Naive thymus-derived CD8-positive, alpha-beta T cell (primary cell): Measurements from ENCODE around the gene BIRC6. TPM values are rescaled to one million over a fixed set of nuclear protein-coding genes. Genes with fewer than 3 reads are reported as not detected.

Experiments
- ATAC-seq, 2 donors: fragments of 150-1000 bp; cut with Tn5 transposase in 1 of 2; sonication (Bioruptor Pico), chemical (Tn5 transposase) in 1 of 2; 1 replicate in 1 of 2; 2 replicates in 1 of 2; pipeline ENCODE4 v1.10.0; 2021; ENCODE audit warnings: mild to moderate bottlenecking in 2 of 2, moderate library complexity in 2 of 2
- POLR2A ChIA-PET: fragments of 350-600 bp; sonication (Branson Sonifier 250); formaldehyde crosslinking; loops from one replicate; lab custom pipeline; 2021; ENCODE audit warnings: antibody characterized with exemption; lab: Charles Lee
- DNase-seq, 10 donors: peaks; one replicate each; pipeline versions ENCODE4 v3.0.0 to v3.0.0-alpha.2; 2020 to 2022
- H3K27ac Mint-ChIP-seq, 10 donors: one replicate each; pipeline ENCODE4 v1.8.0; 2020 to 2022; ENCODE audit warnings: mild to moderate bottlenecking in 10 of 10, mixed read lengths in 10 of 10, moderate library complexity in 4 of 10, inconsistent platforms in 1 of 10
- H3K27me3 Mint-ChIP-seq, 5 donors: one replicate each; pipeline ENCODE4 v1.8.0; 2021 to 2022; ENCODE audit warnings: mixed read lengths in 5 of 5
- H3K36me3 Mint-ChIP-seq, 3 donors: one replicate each; pipeline ENCODE4 v1.8.0; 2020 to 2022; ENCODE audit warnings: mixed read lengths in 3 of 3, mild to moderate bottlenecking in 2 of 3, inconsistent platforms in 1 of 3
- H3K4me1 Mint-ChIP-seq, 4 donors: one replicate each; pipeline ENCODE4 v1.8.0; 2021 to 2022; ENCODE audit warnings: mixed read lengths in 4 of 4
- H3K4me3 Mint-ChIP-seq, 10 donors: one replicate each; pipeline ENCODE4 v1.8.0; 2020 to 2022; ENCODE audit warnings: mild to moderate bottlenecking in 10 of 10, mixed read lengths in 10 of 10, moderate library complexity in 6 of 10, inconsistent platforms in 1 of 10
- H3K9me3 Mint-ChIP-seq, 9 donors: one replicate each; pipeline ENCODE4 v1.8.0; 2020 to 2022; ENCODE audit warnings: mixed read lengths in 9 of 9, mild to moderate bottlenecking in 3 of 9, inconsistent platforms in 1 of 9, moderate library complexity in 1 of 9
- polyA plus RNA-seq, 3 donors: library from polyadenylated mRNA; unstranded; fragments of 300-500 nt; fragmentation: Illumina TruSeq; gene quantifications; one replicate each; pipeline ENCODE4 v1.2.3, GENCODE V29; 2021
- total RNA-seq, 8 experiments: library from RNA in 2 of 8; stranded (reverse) in 2 of 8; gene quantifications; one replicate each; pipeline ENCODE4 v1.2.3 and lab custom pipeline; 2021 to 2026

Gene BIRC6
- total and polyA plus RNA-seq, 5 experiments from 2014 or later = 17.9 to 137 (median 28.1) TPM

DNA sequence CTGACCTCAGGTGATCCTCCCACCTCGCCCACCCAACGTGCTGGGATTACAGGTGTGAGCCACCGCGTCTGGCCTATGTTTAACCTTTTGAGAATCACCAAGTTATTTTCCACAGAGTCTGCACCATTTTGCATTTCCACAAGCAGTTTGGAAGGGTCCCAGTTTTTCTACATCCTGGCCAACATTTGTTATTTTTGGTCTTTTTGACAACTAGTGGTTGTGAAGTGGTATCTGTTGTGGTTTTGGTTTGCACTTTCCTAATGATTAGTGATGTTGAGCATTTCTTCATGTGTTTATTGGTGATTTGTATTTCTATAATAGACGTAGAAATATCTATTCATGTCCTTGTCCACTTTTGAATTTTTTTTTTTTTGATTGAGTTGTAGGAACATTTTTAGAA is 67.9 kb downstream of the BIRC6 start:
- H3K4me1 Mint-ChIP-seq = peaks cover 33 to 69% (median 65%) of the 10 kb centered on the region in 4 donors
- POLR2A ChIA-PET = no interaction called here
- ATAC-seq = no peak
- peak overlapping the region in 4 of 10 donors; percentile 19 to 49 (median 40) for H3K27ac Mint-ChIP-seq
- H3K9me3 Mint-ChIP-seq = no peaks in the 10 kb centered on the region
- DNase-seq = no peak
- peak overlapping the region in 3 of 10 donors; percentile 12 to 24 (median 18) for H3K4me3 Mint-ChIP-seq
- H3K36me3 Mint-ChIP-seq = peaks cover 8 to 59% (median 22%) of the 10 kb centered on the region in 3 donors
- H3K27me3 Mint-ChIP-seq = no peaks in the 10 kb centered on the region

DNA sequence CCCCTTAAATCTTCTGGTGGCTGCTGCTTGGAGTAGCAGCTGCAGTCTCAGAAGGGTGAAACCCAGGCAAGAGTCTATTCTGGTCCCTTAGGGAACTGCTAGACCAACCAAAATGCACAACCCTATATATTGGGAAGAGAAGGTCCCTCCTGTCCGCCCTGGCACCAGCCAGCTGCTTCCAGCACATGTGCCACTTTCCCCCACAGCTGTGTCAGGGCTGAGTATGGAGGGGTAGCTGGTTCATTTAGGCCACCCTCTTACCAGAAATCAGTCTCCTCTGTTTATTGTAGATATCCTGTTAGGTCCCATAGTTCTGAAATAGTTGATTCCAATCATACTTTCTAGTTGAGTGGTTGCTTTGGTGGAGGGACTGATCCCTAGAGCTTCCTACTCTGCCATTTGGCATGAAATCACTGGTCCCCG is 68.9 kb downstream of the BIRC6 start:
- H3K4me3 Mint-ChIP-seq = peak overlapping the region in 6 of 10 donors; percentile 5 to 36 (median 16)
- no peak for DNase-seq
- no peaks in the 10 kb centered on the region for H3K27me3 Mint-ChIP-seq
- POLR2A ChIA-PET = no interaction called here
- peaks cover 8 to 58% (median 22%) of the 10 kb centered on the region in 3 donors for H3K36me3 Mint-ChIP-seq
- H3K4me1 Mint-ChIP-seq = peaks cover 30 to 62% (median 61%) of the 10 kb centered on the region in 4 donors
- no peak for ATAC-seq
- no peaks in the 10 kb centered on the region for H3K9me3 Mint-ChIP-seq
- H3K27ac Mint-ChIP-seq = peak overlapping the region in 7 of 10 donors; percentile 9 to 60 (median 33)

DNA sequence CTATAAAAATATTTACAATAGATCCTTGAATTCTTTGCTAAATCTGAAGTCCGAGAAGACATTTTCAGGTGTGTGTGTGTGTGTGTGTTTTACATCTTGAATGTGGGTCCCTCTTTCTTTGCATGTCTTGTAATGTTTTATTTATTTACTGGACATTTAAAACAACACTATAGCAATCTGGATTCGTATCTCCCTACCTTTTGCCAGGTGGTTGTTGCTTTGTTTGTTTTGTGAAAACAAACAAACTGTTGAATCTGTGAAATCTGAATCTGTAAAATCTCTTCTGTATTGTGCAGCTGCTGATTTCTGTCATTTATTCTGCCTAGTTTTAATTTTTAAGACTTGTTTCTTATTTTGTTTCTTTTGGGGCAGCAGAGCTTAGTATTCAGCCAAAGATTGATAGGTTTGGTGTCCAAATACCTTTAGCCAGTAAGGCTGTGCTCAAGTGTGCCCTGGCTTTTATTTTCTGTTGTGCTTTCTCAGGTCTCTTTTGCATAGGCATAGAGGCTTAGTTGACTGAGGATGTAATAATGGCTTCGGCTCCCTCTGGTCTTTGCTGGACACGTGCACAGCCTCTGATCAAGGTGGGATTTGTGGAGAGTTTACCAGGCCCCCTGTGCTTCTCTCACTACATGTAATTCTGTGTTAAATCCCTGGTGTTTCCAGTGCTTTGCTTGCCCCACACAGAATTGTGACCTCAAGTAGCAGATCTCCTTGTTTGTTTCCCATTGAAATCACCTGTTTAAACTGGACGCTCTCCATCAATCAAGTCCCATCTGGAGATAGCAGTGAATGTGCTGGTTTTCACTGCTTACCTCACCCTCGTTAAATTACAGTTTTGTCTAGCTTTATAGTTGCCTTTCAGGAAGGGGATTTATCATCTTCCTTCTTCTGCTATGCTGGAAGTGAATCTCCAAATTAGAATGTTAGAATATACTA is 71.1 kb downstream of the BIRC6 start:
- POLR2A ChIA-PET = no interaction called here
- ATAC-seq = no peak
- Mint-ChIP-seq H3K27ac (peak overlapping the region; percentile 4 to 68 (median 45)), H3K4me1 (peaks cover 28 to 48% (median 45%) of the 10 kb centered on the region in 4 donors), H3K36me3 (peaks cover 9 to 59% (median 12%) of the 10 kb centered on the region in 3 donors), H3K4me3 (no peak overlapping the region), H3K9me3 (no peaks in the 10 kb centered on the region), H3K27me3 (no peaks in the 10 kb centered on the region)
- no peak for DNase-seq

DNA sequence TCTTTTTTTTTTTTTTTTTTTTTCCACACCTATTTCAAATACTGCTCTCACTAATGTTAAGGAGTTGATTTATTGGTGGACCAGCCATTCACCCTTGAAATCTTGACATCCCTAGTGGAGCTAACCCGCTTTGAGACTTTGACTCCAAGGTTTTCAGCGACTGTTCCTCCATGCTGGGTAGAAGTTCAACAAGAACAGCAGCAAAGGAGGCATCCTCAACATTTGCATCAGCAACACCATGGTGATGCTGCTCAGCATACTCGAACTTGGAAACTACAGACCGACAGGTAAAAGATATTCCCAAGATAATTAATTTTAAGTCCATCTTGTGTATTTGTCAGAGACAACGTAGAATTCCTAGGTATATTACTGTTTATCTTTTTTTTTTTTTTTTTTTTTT is 74.0 kb downstream of the BIRC6 start:
- no peak for DNase-seq
- Mint-ChIP-seq H3K36me3 (peaks cover 9 to 65% (median 9%) of the 10 kb centered on the region in 3 donors), H3K9me3 (no peaks in the 10 kb centered on the region), H3K4me3 (no peak overlapping the region), H3K27ac (peak overlapping the region in 1 of 10 donors; percentile 33), H3K27me3 (no peaks in the 10 kb centered on the region), H3K4me1 (peaks cover 19 to 27% (median 25%) of the 10 kb centered on the region in 4 donors)
- POLR2A ChIA-PET = no interaction called here
- ATAC-seq = no peak

DNA sequence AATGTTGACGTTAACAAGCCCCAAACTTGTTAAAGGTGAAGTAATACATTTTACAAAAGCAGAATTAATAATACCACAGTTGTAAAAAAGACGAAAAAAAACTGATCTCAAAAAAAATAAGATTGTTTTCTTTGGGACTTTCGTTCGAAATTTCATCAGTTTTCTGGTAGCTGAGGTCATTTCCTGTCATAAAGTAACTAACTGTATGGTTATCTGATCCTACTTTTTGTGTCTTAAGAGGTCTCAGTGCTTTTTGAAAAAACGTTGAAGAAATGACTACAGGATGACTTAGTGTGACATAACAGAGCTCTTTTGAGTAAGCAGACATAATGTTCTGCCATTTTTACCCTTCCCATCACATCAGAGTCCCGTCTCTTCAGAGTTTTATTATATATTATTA is 79.3 kb downstream of the BIRC6 start:
- H3K27ac Mint-ChIP-seq = no peak overlapping the region
- H3K9me3 Mint-ChIP-seq = no peaks in the 10 kb centered on the region
- POLR2A ChIA-PET = no interaction called here
- no peak for ATAC-seq
- DNase-seq = no peak
- H3K36me3 Mint-ChIP-seq = peaks cover 8 to 91% (median 20%) of the 10 kb centered on the region in 3 donors
- no peaks in the 10 kb centered on the region for H3K27me3 Mint-ChIP-seq
- no peak overlapping the region for H3K4me3 Mint-ChIP-seq
- H3K4me1 Mint-ChIP-seq = peaks cover 0 to 9% (median 7%) of the 10 kb centered on the region in 4 donors

DNA sequence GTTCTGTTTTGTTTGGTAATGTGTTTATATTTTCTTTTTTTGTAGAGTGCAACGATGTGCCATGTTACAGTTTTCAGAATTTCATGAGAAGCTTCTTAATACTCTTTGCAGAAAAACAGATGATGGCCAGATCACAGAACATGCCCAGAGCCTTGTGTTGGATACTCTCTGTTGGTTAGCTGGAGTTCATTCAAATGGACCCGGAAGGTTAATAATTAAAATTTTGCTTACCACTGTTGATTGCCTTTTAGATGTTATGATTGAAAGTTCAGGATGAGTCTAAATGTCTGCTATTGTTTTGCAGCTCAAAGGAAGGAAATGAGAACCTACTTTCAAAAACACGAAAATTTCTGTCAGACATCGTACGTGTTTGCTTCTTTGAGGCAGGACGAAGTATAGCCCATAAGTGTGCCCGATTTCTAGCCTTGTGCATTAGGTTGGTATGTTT is 85.2 kb downstream of the BIRC6 start:
- peaks cover 0 to 4% (median 0%) of the 10 kb centered on the region in 4 donors for H3K4me1 Mint-ChIP-seq
- H3K4me3 Mint-ChIP-seq = no peak overlapping the region
- peaks cover 8 to 91% (median 36%) of the 10 kb centered on the region in 3 donors for H3K36me3 Mint-ChIP-seq
- DNase-seq (no peak), ATAC-seq (no peak)
- H3K27me3 Mint-ChIP-seq = no peaks in the 10 kb centered on the region
- H3K9me3 Mint-ChIP-seq = no peaks in the 10 kb centered on the region
- POLR2A ChIA-PET = no interaction called here
- peak overlapping the region in 1 of 10 donors; percentile 51 for H3K27ac Mint-ChIP-seq

DNA sequence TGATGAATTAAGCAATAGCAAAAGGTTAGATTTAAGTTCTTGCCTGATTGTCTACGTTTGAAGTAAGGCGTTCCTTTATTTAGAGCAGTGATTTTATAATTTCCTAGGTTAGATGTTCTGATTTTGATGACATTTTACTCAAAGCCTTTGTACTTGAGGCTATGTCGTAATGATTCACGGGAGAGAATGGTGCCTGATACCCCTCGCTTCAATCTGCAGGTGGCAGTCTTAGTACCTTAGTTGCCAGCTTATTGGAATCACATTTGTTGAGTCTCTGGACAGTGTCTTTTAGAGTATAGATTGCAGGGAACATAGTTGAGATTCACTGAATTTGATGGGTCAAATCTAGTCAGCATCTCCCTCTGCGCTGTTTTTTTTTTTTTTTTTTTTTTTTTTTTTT is 89.5 kb downstream of the BIRC6 start:
- Mint-ChIP-seq H3K27me3 (no peaks in the 10 kb centered on the region), H3K9me3 (no peaks in the 10 kb centered on the region), H3K27ac (peak overlapping the region in 2 of 10 donors; percentile 34 to 69), H3K4me1 (peaks cover 0 to 5% (median under 1%) of the 10 kb centered on the region in 4 donors), H3K36me3 (peaks cover 4 to 81% (median 38%) of the 10 kb centered on the region in 3 donors), H3K4me3 (no peak overlapping the region)
- DNase-seq (no peak), ATAC-seq (no peak)
- POLR2A ChIA-PET = no interaction called here

DNA sequence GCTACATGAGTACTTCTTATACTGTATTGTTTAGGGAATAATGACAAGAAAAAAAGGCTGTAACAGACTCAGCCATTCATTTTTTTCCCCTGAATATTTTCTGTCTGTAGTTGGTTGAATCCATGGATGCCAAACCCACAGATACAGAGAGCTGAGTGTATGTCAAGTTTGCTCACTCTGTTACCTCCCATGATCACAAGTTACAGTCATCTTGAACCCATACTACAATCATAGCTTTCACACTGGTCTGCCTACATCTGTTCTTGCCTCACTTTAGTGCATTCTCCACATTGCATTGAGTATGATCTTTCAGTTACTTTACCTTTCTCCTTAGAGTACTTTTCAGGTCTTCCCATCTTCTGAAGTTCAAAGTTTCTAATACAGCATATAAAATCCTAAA is 94.0 kb downstream of the BIRC6 start:
- POLR2A ChIA-PET = no interaction called here
- peaks cover 2 to 10% (median 7%) of the 10 kb centered on the region in 4 donors for H3K4me1 Mint-ChIP-seq
- no peak overlapping the region for H3K4me3 Mint-ChIP-seq
- H3K9me3 Mint-ChIP-seq = no peaks in the 10 kb centered on the region
- H3K27ac Mint-ChIP-seq = peak overlapping the region in 2 of 10 donors; percentile 12 to 16
- DNase-seq = no peak
- H3K27me3 Mint-ChIP-seq = no peaks in the 10 kb centered on the region
- H3K36me3 Mint-ChIP-seq = peaks cover 4 to 73% (median 23%) of the 10 kb centered on the region in 3 donors
- ATAC-seq = no peak

DNA sequence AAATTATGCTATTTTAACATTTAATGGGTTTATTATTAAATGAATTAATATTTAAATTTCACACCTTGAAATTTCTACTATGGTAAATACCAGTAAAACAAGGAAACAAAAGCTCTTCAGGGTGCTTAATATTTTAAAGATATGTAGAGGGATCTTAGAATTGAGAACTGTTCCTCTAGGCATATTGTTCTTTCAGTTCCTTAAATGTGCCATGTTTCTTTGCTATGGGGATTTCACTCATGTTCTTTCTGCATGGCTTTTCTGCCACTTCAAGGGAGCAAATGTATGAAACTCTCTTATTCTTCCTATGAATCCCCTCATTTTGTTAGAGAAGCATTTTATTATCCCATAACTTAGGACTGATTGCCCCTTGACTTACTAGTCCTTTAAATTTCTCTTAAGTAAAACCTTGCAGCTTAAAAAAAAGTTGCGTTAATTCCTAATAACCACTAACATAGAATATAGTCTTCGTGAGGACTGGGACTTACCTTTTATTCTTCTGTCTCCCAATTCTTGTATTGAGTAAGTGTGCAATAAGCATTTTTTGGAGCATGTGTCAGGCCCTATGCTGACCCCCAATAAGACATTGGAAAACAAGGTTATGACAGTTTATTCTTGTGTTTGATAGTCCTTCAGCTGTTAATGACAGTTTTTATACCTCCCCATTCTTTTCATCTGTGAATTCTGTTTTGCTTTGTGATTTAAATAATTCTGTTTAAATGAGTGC is 95.7 kb downstream of the BIRC6 start:
- DNase-seq (no peak), ATAC-seq (no peak)
- POLR2A ChIA-PET = interaction anchor here (1.3 kb wide), 1 partner anchor 12 kb away, joined by 4 read pairs; no protein-coding TSS in a partner anchor
- peaks cover 0 to 80% (median 25%) of the 10 kb centered on the region in 3 donors for H3K36me3 Mint-ChIP-seq
- no peak overlapping the region for H3K4me3 Mint-ChIP-seq
- no peaks in the 10 kb centered on the region for H3K9me3 Mint-ChIP-seq
- H3K27me3 Mint-ChIP-seq = no peaks in the 10 kb centered on the region
- peaks cover 7 to 13% (median 9%) of the 10 kb centered on the region in 4 donors for H3K4me1 Mint-ChIP-seq
- peak overlapping the region in 6 of 10 donors; percentile 2 to 59 (median 32) for H3K27ac Mint-ChIP-seq

DNA sequence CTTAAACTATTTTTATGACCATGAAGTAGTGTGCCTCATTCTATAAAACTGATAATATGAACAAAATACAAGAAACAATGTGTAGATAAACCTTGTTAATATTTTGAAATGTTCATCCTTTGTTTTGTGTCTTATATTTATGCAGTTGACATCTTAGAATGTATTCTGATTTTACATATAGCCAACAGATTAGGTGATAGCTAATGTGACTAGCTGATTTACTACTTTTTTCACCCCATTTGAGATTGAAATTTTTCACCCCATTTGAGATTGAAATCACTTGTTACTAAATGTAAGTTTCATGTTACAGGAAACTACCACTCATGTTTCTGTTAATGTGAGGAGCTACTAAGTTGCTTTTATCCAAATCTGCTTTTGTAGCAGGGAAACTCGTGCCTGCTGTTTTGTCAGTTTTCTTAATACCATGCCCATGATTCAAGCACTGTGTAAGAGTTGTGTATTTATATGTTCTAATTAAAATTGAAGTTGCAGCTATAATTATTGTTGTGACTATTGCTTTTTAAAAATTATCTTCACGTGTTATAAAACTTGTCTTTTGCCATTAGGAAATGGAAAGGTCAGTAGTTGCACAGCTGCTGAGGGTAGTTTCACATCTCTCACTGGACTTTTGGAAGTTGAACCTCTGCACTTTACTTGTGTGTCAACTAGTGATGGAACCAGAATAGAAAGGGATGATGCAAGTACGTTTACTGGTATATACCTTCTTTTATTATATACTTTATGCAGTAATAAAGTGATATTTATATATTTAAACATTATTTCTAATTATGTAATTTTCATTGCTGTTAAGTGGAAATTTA is 96.6 kb downstream of the BIRC6 start:
- H3K27me3 Mint-ChIP-seq = no peaks in the 10 kb centered on the region
- POLR2A ChIA-PET = interaction anchor here (1.3 kb wide), 1 partner anchor 11 kb away, joined by 4 read pairs; no protein-coding TSS in a partner anchor
- peaks cover 11 to 18% (median 14%) of the 10 kb centered on the region in 4 donors for H3K4me1 Mint-ChIP-seq
- no peak for DNase-seq
- H3K36me3 Mint-ChIP-seq = peaks cover 0 to 86% (median 25%) of the 10 kb centered on the region in 3 donors
- H3K4me3 Mint-ChIP-seq = no peak overlapping the region
- H3K27ac Mint-ChIP-seq = peak overlapping the region in 8 of 10 donors; percentile 7 to 59 (median 27)
- no peak for ATAC-seq
- no peaks in the 10 kb centered on the region for H3K9me3 Mint-ChIP-seq

DNA sequence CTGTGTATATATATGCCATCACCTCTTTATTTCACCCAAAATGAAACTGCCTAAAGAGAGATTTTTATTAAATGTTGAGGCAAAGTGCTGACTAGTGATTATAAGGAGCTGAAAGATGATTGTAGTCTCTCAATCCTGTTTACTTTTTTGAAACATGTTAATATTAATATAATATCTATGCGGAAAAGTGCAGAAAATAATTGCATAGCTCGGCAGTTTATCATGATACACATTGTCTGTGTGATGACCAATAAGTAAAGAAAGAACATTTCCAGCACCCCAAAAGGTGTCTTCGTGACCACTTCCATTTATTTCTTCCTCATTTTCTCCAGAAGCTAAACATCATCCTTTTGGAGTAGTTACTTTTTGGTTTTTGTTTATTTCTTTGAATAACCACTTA is 99.0 kb downstream of the BIRC6 start:
- ATAC-seq (no peak), DNase-seq (no peak)
- Mint-ChIP-seq H3K27ac (peak overlapping the region in 1 of 10 donors; percentile 12), H3K4me3 (no peak overlapping the region), H3K9me3 (no peaks in the 10 kb centered on the region), H3K27me3 (no peaks in the 10 kb centered on the region), H3K4me1 (peaks cover 13 to 22% (median 18%) of the 10 kb centered on the region in 4 donors), H3K36me3 (peaks cover 0 to 75% (median 13%) of the 10 kb centered on the region in 3 donors)
- POLR2A ChIA-PET = interaction anchor here (0.7 kb wide), 1 partner anchor 31 kb away, joined by 3 read pairs; no protein-coding TSS in a partner anchor
